Neural progenitor cell (in vitro differentiated cells): ENCODE data around the gene SLC6A18. TPM values are rescaled to one million over a fixed set of nuclear protein-coding genes. Genes with fewer than 3 reads are reported as not detected.
A peak's percentile ranks its signal among the peaks of the same experiment; 100 is the strongest.
"Not testable (repeated sequence)": the region's sequence is repeated elsewhere in the genome, so short reads cannot be mapped to it uniquely, and the experiment has no call there.

Experiments used
- DNase-seq: peaks from one replicate; pipeline ENCODE4 v3.0.0-alpha.2; 2016; ENCODE audit warnings: low spot score
- H2AFZ ChIP-seq: fragments of 200-600 bp; sonication (generic); replicated peaks from 2 replicates; pipeline ENCODE4 v1.6.1; 2016; ENCODE audit warnings: antibody characterized with exemption
- H3F3A ChIP-seq: fragments of 200-600 bp; sonication (generic); 2 replicates; pipeline ENCODE4 v1.6.1; 2016; ENCODE audit warnings: antibody characterized with exemption, low read depth
- H3K27ac ChIP-seq: fragments of 200-600 bp; sonication (generic); 2 replicates; pipeline ENCODE4 v1.5.1; 2016; ENCODE audit warnings: mild to moderate bottlenecking
- H3K27me3 ChIP-seq: fragments of 200-600 bp; sonication (generic); 2 replicates; pipeline ENCODE4 v1.6.1; 2016; ENCODE audit warnings: mild to moderate bottlenecking, moderate library complexity
- H3K36me3 ChIP-seq: fragments of 200-600 bp; sonication (generic); 2 replicates; pipeline ENCODE4 v1.5.1; 2016
- H3K4me1 ChIP-seq: fragments of 200-600 bp; sonication (generic); 2 replicates; pipeline ENCODE4 v1.6.1; 2016; ENCODE audit warnings: mixed run types
- H3K4me2 ChIP-seq: fragments of 200-600 bp; sonication (generic); 2 replicates; pipeline ENCODE4 v1.6.1; 2016
- H3K4me3 ChIP-seq: fragments of 200-600 bp; sonication (generic); 2 replicates; pipeline ENCODE4 v1.5.1; 2016
- H3K79me2 ChIP-seq: fragments of 200-600 bp; sonication (generic); 2 replicates; pipeline ENCODE4 v1.6.1; 2016; ENCODE audit warnings: low read depth
- H3K9ac ChIP-seq: fragments of 200-600 bp; sonication (generic); 2 replicates; pipeline ENCODE4 v1.6.1; 2016
- H3K9me3 ChIP-seq: fragments of 200-600 bp; sonication (generic); 2 replicates; pipeline ENCODE4 v1.5.1; 2016; ENCODE audit warnings: low read depth
- H4K20me1 ChIP-seq: fragments of 200-600 bp; sonication (generic); 2 replicates; pipeline ENCODE4 v1.6.1; 2016; ENCODE audit warnings: low read depth
- H3K27ac Mint-ChIP-seq: 3 replicates; pipeline ENCODE4 v1.8.0; 2021; ENCODE audit warnings: mixed read lengths
- H3K27me3 Mint-ChIP-seq: 2 replicates; pipeline ENCODE4 v1.8.0; 2022; ENCODE audit warnings: low read depth, mild to moderate bottlenecking, inconsistent platforms, moderate library complexity, mixed read lengths; ENCODE audit not compliant: insufficient read depth
- H3K36me3 Mint-ChIP-seq: 3 replicates; pipeline ENCODE4 v1.8.0; 2021; ENCODE audit warnings: mixed read lengths
- H3K4me1 Mint-ChIP-seq: 3 replicates; pipeline ENCODE4 v1.8.0; 2021; ENCODE audit warnings: mixed read lengths
- H3K4me3 Mint-ChIP-seq: 3 replicates; pipeline ENCODE4 v1.8.0; 2021; ENCODE audit warnings: mild to moderate bottlenecking, moderate library complexity, mixed read lengths
- H3K9me3 Mint-ChIP-seq: 3 replicates; pipeline ENCODE4 v1.8.0; 2020; ENCODE audit warnings: mixed read lengths
- CTCF ChIP-seq: fragments of 200-600 bp; sonication (generic); IDR thresholded peaks from 2 replicates; pipeline ENCODE4 v1.5.1; 2017; ENCODE audit warnings: antibody characterized with exemption, mild to moderate bottlenecking
- EZH2 ChIP-seq: fragments of 200-600 bp; sonication (generic); IDR thresholded peaks from 2 replicates; pipeline ENCODE4 v1.6.1; 2017; ENCODE audit warnings: antibody characterized with exemption, mild to moderate bottlenecking, moderate library complexity
- EZH2phosphoT487 ChIP-seq: fragments of 200-600 bp; sonication (generic); IDR thresholded peaks from 2 replicates; pipeline ENCODE4 v1.6.1; 2017; ENCODE audit warnings: antibody characterized with exemption
- total RNA-seq: library from RNA; depleted of rRNA; stranded (reverse); fragments of >200 nt; gene quantifications from 2 replicates; pipeline ENCODE4 v1.2.3, GENCODE V29; 2015; ENCODE audit warnings: low replicate concordance

Gene SLC6A18
- total RNA-seq, 1 donor from 2014 or later, result not detected

- H3K4me1 Mint-ChIP-seq, H3F3A ChIP-seq, H3K79me2 ChIP-seq, H3K27ac ChIP-seq, H3K9me3 Mint-ChIP-seq, H3K36me3 Mint-ChIP-seq, H3K27me3 Mint-ChIP-seq, DNase-seq, H2AFZ ChIP-seq, H3K4me3 Mint-ChIP-seq, H3K4me2 ChIP-seq, H3K4me1 ChIP-seq, H3K36me3 ChIP-seq, H3K9me3 ChIP-seq, H3K27ac Mint-ChIP-seq, H4K20me1 ChIP-seq, H3K9ac ChIP-seq, H3K4me3 ChIP-seq: not testable (repeated sequence)
- H3K27me3 ChIP-seq, result peaks cover 26% of the 10 kb centered on the region
Observed at GRCh38 chr5:1290956-1291355, 65.8 kb downstream of the SLC6A18 start.

DNA sequence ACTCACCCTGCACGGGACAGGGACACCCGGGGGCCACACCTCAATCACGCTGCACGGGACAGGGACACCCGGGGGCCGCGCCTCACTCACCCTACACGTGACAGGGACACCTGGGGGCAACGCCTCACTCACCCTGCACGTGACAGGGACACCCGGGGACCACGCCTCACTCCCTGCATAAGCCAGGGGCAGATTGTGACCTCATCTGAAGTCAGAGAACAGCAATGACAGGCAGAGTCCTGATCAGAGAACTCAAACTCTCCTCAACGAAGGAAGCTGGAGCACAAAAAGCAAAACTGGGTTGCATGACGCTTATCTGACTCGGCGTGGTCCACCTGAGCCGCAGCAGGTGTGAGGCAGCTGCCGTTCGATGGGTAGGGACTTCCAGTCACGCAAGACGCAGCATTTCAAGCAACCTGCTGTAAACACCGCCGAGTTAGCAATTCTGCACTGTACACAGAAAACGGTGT, 66.5 kb downstream of the SLC6A18 start:
- Mint-ChIP-seq H3K27ac (no peak overlapping the region), H3K27me3 (peaks cover 9% of the 10 kb centered on the region), H3K9me3 (peaks cover 2% of the 10 kb centered on the region), H3K4me1 (no peaks in the 10 kb centered on the region), H3K36me3 (peaks cover 5% of the 10 kb centered on the region), H3K4me3 (no peak overlapping the region)
- no peak overlapping the region for H3K9ac ChIP-seq
- no peaks in the 10 kb centered on the region for H3K79me2 ChIP-seq
- no peak overlapping the region for H2AFZ ChIP-seq
- peaks cover 33% of the 10 kb centered on the region for H3K27me3 ChIP-seq
- H3K4me3 ChIP-seq, result no peak overlapping the region
- no peak overlapping the region for H3K27ac ChIP-seq
- H3F3A ChIP-seq, result peaks cover 10% of the 10 kb centered on the region
- peaks cover 10% of the 10 kb centered on the region for H3K4me1 ChIP-seq
- H3K4me2 ChIP-seq, result no peak overlapping the region
- no peak for DNase-seq
- peaks cover 6% of the 10 kb centered on the region for H4K20me1 ChIP-seq
- H3K36me3 ChIP-seq, result no peaks in the 10 kb centered on the region
- no peaks in the 10 kb centered on the region for H3K9me3 ChIP-seq
- TF ChIP-seq EZH2phosphoT487 (no peak), EZH2 (no peak), CTCF (no peak)

GRCh38 chr5:1292139-1292538, 67.0 kb downstream of the SLC6A18 start:
- Histone ChIP-seq H3K9me3 (no peaks in the 10 kb centered on the region), H3K4me3 (no peak overlapping the region), H3K27me3 (peaks cover 37% of the 10 kb centered on the region), H3K4me1 (peaks cover 10% of the 10 kb centered on the region), H3F3A (peaks cover 10% of the 10 kb centered on the region), H3K4me2 (no peak overlapping the region), H2AFZ (no peak overlapping the region), H3K9ac (no peak overlapping the region), H3K27ac (no peak overlapping the region), H3K79me2 (no peaks in the 10 kb centered on the region), H3K36me3 (no peaks in the 10 kb centered on the region), H4K20me1 (peaks cover 6% of the 10 kb centered on the region)
- Mint-ChIP-seq H3K4me3 (no peak overlapping the region), H3K4me1 (no peaks in the 10 kb centered on the region), H3K27ac (no peak overlapping the region), H3K36me3 (peaks cover 5% of the 10 kb centered on the region), H3K27me3 (peaks cover 9% of the 10 kb centered on the region), H3K9me3 (peaks cover 2% of the 10 kb centered on the region)
- DNase-seq, result no peak
- no peak for TF ChIP-seq EZH2phosphoT487
- TF ChIP-seq EZH2, result no peak
- no peak for TF ChIP-seq CTCF

DNA sequence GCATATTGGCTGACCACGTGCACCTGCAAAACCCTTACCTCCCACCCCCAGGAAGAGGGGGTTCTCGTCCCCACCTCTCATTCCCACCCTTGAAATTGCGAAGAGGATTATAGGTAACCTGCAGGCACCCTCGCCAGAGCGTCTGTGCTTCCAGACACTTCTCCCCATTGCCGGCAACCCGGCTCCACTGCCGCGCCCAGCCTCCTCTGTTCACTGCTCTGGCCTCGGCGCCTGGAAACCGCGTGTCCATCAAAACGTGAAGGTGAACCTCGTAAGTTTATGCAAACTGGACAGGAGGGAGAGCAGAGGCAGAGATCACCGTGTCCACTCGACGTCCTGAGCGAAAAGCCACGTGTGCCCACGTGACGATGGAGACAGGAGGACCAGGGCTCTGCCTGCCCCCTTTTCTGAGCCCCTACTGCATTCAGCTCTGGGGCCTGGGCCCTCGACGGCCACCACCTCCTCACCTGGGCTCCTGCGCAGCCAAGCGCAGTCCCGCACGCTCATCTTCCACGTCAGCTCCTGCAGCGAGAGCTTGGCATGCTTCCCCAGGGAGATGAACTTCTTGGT, 67.8 kb downstream of the SLC6A18 start:
- Mint-ChIP-seq H3K4me3 (peak overlapping the region; percentile 27), H3K36me3 (peaks cover 4% of the 10 kb centered on the region), H3K27me3 (peaks cover 13% of the 10 kb centered on the region), H3K27ac (no peak overlapping the region), H3K4me1 (no peaks in the 10 kb centered on the region), H3K9me3 (peaks cover 2% of the 10 kb centered on the region)
- Histone ChIP-seq H4K20me1 (peaks cover 6% of the 10 kb centered on the region), H3F3A (peaks cover 10% of the 10 kb centered on the region), H2AFZ (no peak overlapping the region), H3K4me3 (no peak overlapping the region), H3K4me2 (no peak overlapping the region), H3K9ac (no peak overlapping the region), H3K9me3 (no peaks in the 10 kb centered on the region), H3K27me3 (peaks cover 43% of the 10 kb centered on the region), H3K4me1 (peaks cover 10% of the 10 kb centered on the region), H3K79me2 (no peaks in the 10 kb centered on the region), H3K27ac (no peak overlapping the region), H3K36me3 (no peaks in the 10 kb centered on the region)
- no peak for TF ChIP-seq EZH2
- no peak for TF ChIP-seq CTCF
- TF ChIP-seq EZH2phosphoT487, result no peak
- DNase-seq, result no peak
